Activated CD4-positive, CD25-positive, alpha-beta regulatory T cell treated with anti-CD3 and anti-CD28 coated beads, Interleukin-2, amount 50 U/mL, for 24 hours (primary cell): ENCODE data around the gene CD244.
"Not testable (repeated sequence)": the region's sequence is repeated elsewhere in the genome, so short reads cannot be mapped to it uniquely, and the experiment has no call there.

Experiments
- ATAC-seq, 2 donors: fragments of 150-1000 bp; cut with Tn5 transposase; one replicate each; pipeline ENCODE4 v1.10.0; 2021; ENCODE audit warnings: mild to moderate bottlenecking in 1 of 2, moderate library complexity in 1 of 2

The CD244 gene

GRCh38 chr1:160862203-160863060 lies at the start of gene CD244:
Gene CD244, minus strand, starts transcription at chr1:160862887. Its CDS starts 210 bp downstream, at chr1:160862677.
- peak; percentile 61 to 82 for ATAC-seq

- ATAC-seq, result no peak
These were observed 49.2 kb upstream of the CD244 start for GRCh38 chr1:160911925-160912324.

DNA sequence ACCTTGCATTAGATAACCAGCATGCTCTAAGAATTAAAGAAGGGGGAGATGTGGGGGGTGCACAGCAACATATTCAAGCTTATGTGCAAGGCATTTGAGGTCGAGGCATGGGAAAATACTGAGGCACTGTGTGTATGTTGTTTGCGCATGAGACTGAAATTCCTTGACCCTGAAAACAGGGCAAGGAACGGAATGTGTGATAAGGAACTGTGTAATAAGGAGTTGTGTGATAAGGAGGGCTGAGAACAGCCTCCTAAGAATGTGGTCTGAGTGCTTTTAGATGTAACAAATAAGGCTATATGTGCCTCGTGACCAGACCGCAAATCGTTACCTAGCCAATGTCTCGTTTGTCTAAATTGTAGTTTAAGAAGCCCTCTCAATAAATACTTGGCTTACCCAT lies 48.8 kb upstream of the CD244 start:
- no peak for ATAC-seq

- ATAC-seq, result no peak
These were observed 47.6 kb upstream of the CD244 start for GRCh38 chr1:160910170-160910750.

DNA sequence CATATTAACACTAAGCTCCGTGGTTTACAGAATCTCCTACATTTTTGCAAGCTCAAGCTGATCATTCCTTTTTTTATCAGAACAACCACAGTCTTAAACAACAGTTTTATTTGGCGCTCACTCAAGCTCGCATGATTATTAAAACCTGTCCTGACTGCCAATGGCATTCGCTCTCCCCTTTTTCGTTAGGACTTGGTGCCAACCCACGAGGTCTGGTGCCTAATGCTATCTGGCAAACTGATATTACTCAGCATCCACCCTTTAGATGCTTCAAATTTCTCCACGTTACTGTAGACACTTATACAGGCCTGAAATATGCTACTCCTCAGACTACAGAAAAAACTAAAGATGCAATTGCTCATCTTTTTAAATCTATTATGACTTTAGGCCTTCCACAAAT lies 45.3 kb upstream of the CD244 start:
- no peak for ATAC-seq

DNA sequence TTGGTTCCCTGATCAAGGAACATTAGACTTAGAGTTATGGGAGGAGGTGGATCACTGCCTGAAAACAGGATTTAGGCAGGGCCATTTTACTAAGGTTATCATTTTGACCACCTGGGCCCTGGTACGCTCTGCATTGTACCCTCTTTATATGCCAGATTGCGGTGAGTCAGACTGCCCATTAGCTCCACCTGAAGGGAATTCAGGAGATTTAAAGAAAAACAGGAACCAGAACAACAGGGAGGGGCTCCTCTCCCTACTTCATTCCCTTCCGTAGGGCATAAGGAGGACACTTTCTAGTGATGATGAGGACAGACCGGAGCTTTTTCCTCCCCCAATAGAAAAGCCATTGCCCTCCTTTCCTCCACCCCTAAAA lies 42.9 kb upstream of the CD244 start:
- no peak for ATAC-seq

- no peak for ATAC-seq
These were observed 42.3 kb upstream of the CD244 start for GRCh38 chr1:160904783-160905616.

GRCh38 chr1:160902251-160902650 lies 39.6 kb upstream of the CD244 start:
- ATAC-seq, result not testable (repeated sequence)

DNA sequence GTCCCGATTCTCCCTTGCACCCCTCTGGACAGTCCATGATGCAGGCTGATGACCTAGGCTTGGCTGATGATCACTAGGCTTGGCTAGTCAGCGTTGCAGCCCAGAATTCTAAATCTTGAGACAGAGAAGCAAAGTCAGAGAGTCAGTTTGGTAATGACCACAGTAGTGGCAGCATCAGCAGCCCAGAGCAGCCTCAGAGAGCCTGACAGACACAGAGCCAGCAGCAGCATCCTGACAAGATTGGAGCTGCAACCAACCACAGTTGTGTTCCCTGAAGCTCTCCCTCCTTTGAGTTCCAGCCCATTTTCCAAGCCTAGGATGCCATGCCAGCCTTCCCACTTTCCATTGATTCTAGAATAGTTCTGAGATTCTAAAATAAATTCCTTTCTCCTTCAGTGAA lies 39.1 kb upstream of the CD244 start:
- no peak for ATAC-seq

DNA sequence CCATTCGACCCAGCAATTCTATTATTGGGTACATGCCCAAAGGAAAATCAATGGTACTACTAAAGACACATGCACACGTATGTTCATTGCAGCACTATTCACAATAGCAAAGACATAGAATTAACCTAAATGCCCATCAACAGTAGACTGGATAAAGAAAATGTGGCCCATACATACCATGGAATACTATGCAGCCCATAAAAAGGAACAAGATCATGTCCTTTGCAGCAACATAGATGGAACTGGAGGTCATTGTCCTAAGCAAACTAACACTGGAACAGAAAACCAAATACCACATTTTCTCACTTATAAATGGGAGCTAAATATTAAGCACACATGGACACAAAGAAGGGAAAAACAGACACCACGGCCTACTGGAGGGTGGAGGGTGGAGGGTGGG lies 38.0 kb upstream of the CD244 start:
- not testable (repeated sequence) for ATAC-seq

- ATAC-seq, result not testable (repeated sequence)
These were observed 31.9 kb upstream of the CD244 start for GRCh38 chr1:160894368-160895135.

DNA sequence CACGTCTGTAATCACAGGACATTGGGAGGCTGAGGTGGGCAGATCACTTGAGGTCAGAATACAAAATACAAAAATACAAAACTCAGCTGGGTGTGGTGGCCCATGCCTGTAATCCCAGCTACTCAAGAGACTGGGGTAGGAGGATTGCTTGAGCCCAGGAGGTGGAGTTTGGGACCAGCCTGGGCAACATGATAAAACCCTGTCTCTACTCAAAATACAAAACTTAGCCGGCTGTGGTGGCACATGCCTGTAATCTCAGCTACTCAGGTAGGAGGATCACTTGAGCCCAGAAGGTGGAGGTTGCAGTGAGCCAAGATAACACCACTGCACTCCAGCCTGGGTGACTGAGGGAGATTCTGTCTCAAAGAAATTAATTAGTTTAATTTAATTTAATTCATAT lies 28.8 kb upstream of the CD244 start:
- no peak for ATAC-seq

DNA sequence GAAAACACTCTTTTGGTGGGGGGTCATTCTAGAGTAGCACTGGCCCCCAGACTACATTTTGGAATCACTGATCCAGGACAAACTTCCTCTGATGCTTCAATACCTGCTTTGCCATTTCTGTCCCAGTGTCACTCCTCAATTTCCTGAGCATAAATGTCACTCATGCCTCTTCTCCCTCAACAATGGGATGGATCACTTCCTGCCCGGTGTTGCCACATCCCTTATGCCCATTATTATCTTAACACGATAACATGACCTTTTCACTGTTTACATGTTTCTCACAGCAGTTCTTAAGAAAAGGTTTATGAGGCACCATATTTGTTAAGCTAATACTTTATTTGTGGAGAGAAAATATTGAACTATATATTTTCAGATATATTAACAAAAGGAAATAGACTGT lies 26.2 kb upstream of the CD244 start:
- no peak for ATAC-seq

GRCh38 chr1:160887071-160887470 lies 24.4 kb upstream of the CD244 start:
- ATAC-seq, result no peak

GRCh38 chr1:160885042-160885441 lies 22.4 kb upstream of the CD244 start, which contains the start of gene ITLN1:
Gene ITLN1, minus strand, starts transcription at chr1:160885180. Its CDS starts 303 bp downstream, at chr1:160884877.
- no peak for ATAC-seq

GRCh38 chr1:160884579-160884978 lies 21.9 kb upstream of the CD244 start:
- no peak for ATAC-seq

- no peak for ATAC-seq
These were observed 21.2 kb upstream of the CD244 start for GRCh38 chr1:160883581-160884513.

DNA sequence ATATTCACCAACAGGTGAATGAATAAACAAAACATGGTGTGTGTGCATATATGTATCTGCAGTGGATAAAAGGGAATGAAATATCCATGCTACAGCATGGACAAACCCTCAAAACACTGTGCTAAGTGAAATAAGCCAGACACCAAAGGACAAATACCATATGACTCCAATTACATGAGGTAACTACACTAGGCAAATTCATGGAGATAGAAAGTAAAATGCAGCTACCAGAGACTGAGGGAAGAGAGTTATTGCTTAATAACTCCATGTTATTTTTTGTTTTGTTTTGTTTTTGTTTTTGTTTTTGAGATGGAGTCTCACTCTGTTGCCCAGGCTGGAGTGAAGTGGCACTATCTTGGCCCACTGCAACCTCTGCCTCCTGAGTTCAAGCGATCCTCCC lies 19.9 kb upstream of the CD244 start:
- no peak for ATAC-seq

GRCh38 chr1:160881264-160881663 lies 18.6 kb upstream of the CD244 start:
- ATAC-seq, result not testable (repeated sequence)

DNA sequence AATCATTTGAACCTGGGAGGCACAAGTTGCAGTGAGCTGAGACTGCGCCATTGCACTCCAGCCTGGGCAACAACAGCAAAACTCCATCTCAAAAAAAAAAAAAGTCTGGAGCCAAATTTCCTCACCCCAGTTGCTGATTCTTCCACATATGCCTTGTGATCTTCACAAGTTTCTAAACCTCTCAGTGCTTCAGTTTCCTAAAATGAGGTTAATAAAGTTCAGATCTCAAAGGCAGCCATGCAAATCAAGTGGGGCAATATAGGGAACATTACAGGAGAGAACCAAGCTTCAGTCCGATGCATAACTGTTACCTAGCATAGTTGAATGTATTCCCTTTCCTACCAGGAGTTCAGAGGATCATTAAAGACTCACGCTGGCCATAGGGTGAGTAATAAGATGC lies 17.5 kb upstream of the CD244 start:
- no peak for ATAC-seq

DNA sequence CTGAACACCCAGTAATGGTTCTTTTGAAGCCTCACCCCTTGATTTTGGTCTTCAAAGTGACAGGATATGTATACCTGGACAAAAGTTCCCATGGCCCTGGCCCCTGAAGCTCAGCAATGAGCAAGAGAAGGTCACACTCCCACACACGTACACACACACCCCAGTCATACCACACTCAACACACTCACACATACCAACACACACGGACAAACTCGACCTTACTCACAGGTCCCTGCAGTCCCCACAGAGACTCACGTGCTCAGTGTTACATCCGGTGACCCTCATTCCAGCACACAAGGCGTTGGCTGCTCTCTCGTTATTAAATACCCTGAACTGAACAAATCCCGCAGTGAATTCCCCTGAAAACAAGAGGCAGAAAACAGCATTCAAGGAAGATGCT lies 16.4 kb upstream of the CD244 start:
- peak; percentile 79 to 89 for ATAC-seq
